ENCODE data around the gene WWOX. TPM values are rescaled to one million over a fixed set of nuclear protein-coding genes. Genes with fewer than 3 reads are reported as not detected.

WWOX gene
- total and polyA plus RNA-seq, 2 of the 8 experiments (the other 6 are each of a cell fraction or from before 2014, with no cell fraction given), result 5.4 to 16.7 TPM

GRCh38 chr16:78195797-78196196, 96.3 kb downstream of the WWOX start (continued):
- no peak for TF ChIP-seq GTF2F1 (IDR thresholded peaks at IDR 0.05; ENCODE audit: borderline replicate concordance, low read depth, low read length)
- TF ChIP-seq ZNF274 (IDR thresholded peaks at IDR 0.05; ENCODE audit: borderline replicate concordance, extremely low read depth, low read length), result no peak
- TF ChIP-seq RAD21 (IDR thresholded peaks at IDR 0.05 in 1 of 2, conservative IDR thresholded peaks at IDR 0.05 in 1 of 2; ENCODE audit: low read depth in 2 of 2, low read length in 2 of 2), result no peak
- TF ChIP-seq SIRT6 (IDR thresholded peaks at IDR 0.05; ENCODE audit: low read length), result no peak
- TF ChIP-seq CREB1 (IDR thresholded peaks at IDR 0.05), result no peak
- no peak for TF ChIP-seq EP300 (IDR thresholded peaks at IDR 0.05; ENCODE audit: borderline replicate concordance in 1 of 2, low read depth in 2 of 2, low read length in 2 of 2)
- no peak for TF ChIP-seq POLR2AphosphoS5 (IDR thresholded peaks at IDR 0.05; ENCODE audit: low read depth, low read length)

Measured in H1 (cell line).